OCI-LY1 (cell line): Measurements from ENCODE around the gene HDGFL3.

Source experiments
- CTCF ChIP-seq: fragments of 200-600 bp; sonication (generic), shearing (Covaris generic); IDR thresholded peaks from 2 replicates; pipeline ENCODE4 v1.5.1; 2017; ENCODE audit warnings: mild to moderate bottlenecking, antibody characterized with exemption, low read length, moderate library complexity, mixed read lengths
- EZH2 ChIP-seq: fragments of 200-600 bp; sonication (generic), shearing (Covaris generic); IDR thresholded peaks from 2 replicates; pipeline ENCODE4 v1.8.0; 2017; ENCODE audit warnings: borderline replicate concordance, mixed run types, mild to moderate bottlenecking, antibody characterized with exemption, low read length, moderate library complexity, mixed read lengths

GRCh38 chr15:83209333-83209732 lies 1.7 kb upstream of the HDGFL3 start:
- TF ChIP-seq CTCF = no peak
- no peak for TF ChIP-seq EZH2
